Breast epithelium (tissue), 4 donors: ENCODE data around the gene LDLRAD4. TPM values are rescaled to one million over a fixed set of nuclear protein-coding genes. Genes with fewer than 3 reads are reported as not detected.
A peak's percentile ranks its signal among the peaks of the same experiment; 100 is the strongest.

ENCODE experiments used
- DNase-seq, 2 donors: peaks; one replicate each; pipeline ENCODE4 v3.0.0-alpha.2; 2019; ENCODE audit warnings: low spot score in 2 of 2
- H3K27ac ChIP-seq, 2 donors: fragments of 200-600 bp; sonication (generic) in 1 of 2; one replicate each; pipeline ENCODE4 v1.5.1; 2016 to 2019; ENCODE audit warnings: mild to moderate bottlenecking in 1 of 2
- H3K27me3 ChIP-seq, 2 donors: fragments of 200-600 bp; sonication (generic) in 1 of 2; one replicate each; pipeline versions ENCODE4 v1.5.1 to v1.6.0; 2017 to 2019; ENCODE audit warnings: control low read depth in 1 of 2, mild to moderate bottlenecking in 1 of 2
- H3K36me3 ChIP-seq: fragments of 200-600 bp; one replicate; pipeline ENCODE4 v1.5.1; 2019
- H3K4me1 ChIP-seq, 2 donors: fragments of 200-600 bp; sonication (generic); one replicate each; pipeline ENCODE4 v1.5.1; 2016 to 2019; ENCODE audit warnings: control low read depth in 1 of 2
- H3K4me3 ChIP-seq, 3 donors: fragments of 200-600 bp; sonication (generic); 1 replicate in 2 of 3; 2 replicates in 1 of 3; pipeline ENCODE4 v1.5.1; 2016 to 2019; ENCODE audit warnings: mild to moderate bottlenecking in 3 of 3, moderate library complexity in 2 of 3
- H3K9me3 ChIP-seq, 2 donors: fragments of 200-600 bp; sonication (generic) in 1 of 2; one replicate each; pipeline ENCODE4 v1.5.1; 2016 to 2019; ENCODE audit warnings: control low read depth in 1 of 2
- CTCF ChIP-seq, 3 donors: fragments of 450-650 bp; IDR thresholded peaks; one replicate each; pipeline ENCODE4 v1.5.1; 2016 to 2017; ENCODE audit warnings: antibody characterized with exemption in 3 of 3, mild to moderate bottlenecking in 3 of 3, moderate library complexity in 3 of 3
- POLR2A ChIP-seq: fragments of 450-650 bp; IDR thresholded peaks from one replicate; pipeline ENCODE4 v1.6.1; 2016; ENCODE audit warnings: antibody characterized with exemption, mild to moderate bottlenecking, moderate library complexity
- POLR2AphosphoS5 ChIP-seq, 3 donors: sonication (generic); formaldehyde crosslinking; IDR thresholded peaks; one replicate each; pipeline ENCODE4 v1.6.1; 2017; ENCODE audit warnings: antibody characterized with exemption in 3 of 3
- intact Hi-C: fragments of 100-400 bp; cut with DNase I; formaldehyde crosslinking; loops from one replicate; pipeline ENCODE4 v1.15.1; 2023; ENCODE audit warnings: low total_unique reads
- total RNA-seq, 3 donors: library from RNA; depleted of rRNA; stranded (reverse); fragments of >200 nt; gene quantifications; one replicate each; pipeline ENCODE4 v1.1.0, GENCODE V29; 2016

The LDLRAD4 gene
- total RNA-seq, 3 donors from 2014 or later = 28.5 to 94.3 (median 42.9) TPM

GRCh38 chr18:13438507-13439056 lies 220.0 kb downstream of the LDLRAD4 start:
- Histone ChIP-seq H3K4me1 (peaks cover 0 to 4% of the 10 kb centered on the region in 2 donors), H3K9me3 (no peaks in the 10 kb centered on the region), H3K36me3 (no peaks in the 10 kb centered on the region), H3K27ac (peak overlapping the region; percentile 68 to 78), H3K27me3 (no peaks in the 10 kb centered on the region), H3K4me3 (no peak overlapping the region)
- intact Hi-C loops = no loop called here
- TF ChIP-seq POLR2A (no peak), CTCF (IDR thresholded peaks at IDR 0.05) (no peak)
- DNase-seq = no peak

- intact Hi-C loops = no loop called here
- DNase-seq = no peak
- Histone ChIP-seq H3K4me1 (peaks cover 0 to 4% of the 10 kb centered on the region in 2 donors), H3K4me3 (no peak overlapping the region), H3K27me3 (no peaks in the 10 kb centered on the region), H3K9me3 (no peaks in the 10 kb centered on the region), H3K36me3 (no peaks in the 10 kb centered on the region), H3K27ac (no peak overlapping the region)
- TF ChIP-seq POLR2AphosphoS5 (IDR thresholded peaks at IDR 0.05) (no peak), POLR2A (no peak), CTCF (IDR thresholded peaks at IDR 0.05) (no peak)
These were observed 220.9 kb downstream of the LDLRAD4 start for GRCh38 chr18:13439461-13439860.

GRCh38 chr18:13440277-13441248 lies 222.0 kb downstream of the LDLRAD4 start:
- intact Hi-C loops = no loop called here

GRCh38 chr18:13441736-13442135 lies 223.2 kb downstream of the LDLRAD4 start:
- Histone ChIP-seq H3K4me1 (peaks cover 0 to 4% of the 10 kb centered on the region in 2 donors), H3K9me3 (no peaks in the 10 kb centered on the region), H3K27me3 (no peaks in the 10 kb centered on the region), H3K4me3 (no peak overlapping the region), H3K36me3 (no peaks in the 10 kb centered on the region), H3K27ac (no peak overlapping the region)
- no peak for DNase-seq
- TF ChIP-seq CTCF (IDR thresholded peaks at IDR 0.05) (no peak), POLR2A (no peak), POLR2AphosphoS5 (IDR thresholded peaks at IDR 0.05) (no peak)
- intact Hi-C loops = no loop called here

More at GRCh38 chr18:13440277-13441248, 222.0 kb downstream of the LDLRAD4 start:
- no peak overlapping the region for H3K27ac ChIP-seq
- H3K4me3 ChIP-seq = no peak overlapping the region
- H3K9me3 ChIP-seq = no peaks in the 10 kb centered on the region
- H3K4me1 ChIP-seq = peaks cover 0 to 4% of the 10 kb centered on the region in 2 donors
- DNase-seq = no peak
- H3K36me3 ChIP-seq = no peaks in the 10 kb centered on the region
- H3K27me3 ChIP-seq = no peaks in the 10 kb centered on the region
- no peak for TF ChIP-seq POLR2A
- no peak for TF ChIP-seq CTCF (IDR thresholded peaks at IDR 0.05)

GRCh38 chr18:13442451-13442850 lies 223.9 kb downstream of the LDLRAD4 start:
- Histone ChIP-seq H3K27me3 (no peaks in the 10 kb centered on the region), H3K9me3 (no peaks in the 10 kb centered on the region), H3K36me3 (no peaks in the 10 kb centered on the region), H3K4me3 (no peak overlapping the region), H3K27ac (no peak overlapping the region), H3K4me1 (peaks cover 0 to 3% of the 10 kb centered on the region in 2 donors)
- DNase-seq = no peak
- TF ChIP-seq POLR2A = no peak
- TF ChIP-seq POLR2AphosphoS5 (IDR thresholded peaks at IDR 0.05) = no peak
- no peak for TF ChIP-seq CTCF (IDR thresholded peaks at IDR 0.05)
- intact Hi-C loops = no loop called here
